ENCODE results near the gene ULBP1. TPM values are rescaled to one million over a fixed set of nuclear protein-coding genes. Genes with fewer than 3 reads are reported as not detected.
"Not testable (repeated sequence)": the region's sequence is repeated elsewhere in the genome, so short reads cannot be mapped to it uniquely, and the experiment has no call there.

Gene ULBP1
- polyA plus RNA-seq (2013, experiment 1 of 4), result 2.1 TPM
- 1.4 TPM for polyA plus RNA-seq (2013, experiment 2 of 4)
- 2.0 TPM for polyA plus RNA-seq (2013, experiment 3 of 4)
- polyA plus RNA-seq (2013, experiment 4 of 4), result 2.1 TPM

- 1% methylated on average over 69 of the region's 69 CpGs for WGBS, 2 experiments
- H3K27ac ChIP-seq (ENCODE audit: insufficient read depth, low read depth, low read length, poor library complexity, severe bottlenecking), result peak within 1 kb of the TSS; percentile 58
- no peaks in the 10 kb centered on the region for H3K9me3 ChIP-seq (ENCODE audit: control insufficient read depth, low read length)
- H3K4me3 ChIP-seq (ENCODE audit: insufficient read depth, low read depth, low read length), result peak within 1 kb of the TSS; percentile 50
- no peaks in the 10 kb centered on the region for H3K4me1 ChIP-seq (ENCODE audit: control insufficient read depth, insufficient read depth, low read length)
- no peaks in the 10 kb centered on the region for H3K36me3 ChIP-seq (ENCODE audit: control insufficient read depth, insufficient read depth, low read length)
- H3K27me3 ChIP-seq (ENCODE audit: control insufficient read depth, insufficient read depth, low read length, poor library complexity, severe bottlenecking), result peaks cover 98% of the 10 kb centered on the region
Measured at GRCh38 chr6:149963462-149964307, at the start of gene ULBP1. ULBP1 (plus strand) TSS chr6:149963943; CDS start chr6:149964050, 107 bp downstream.

GRCh38 chr6:149915970-149916865, 47.5 kb upstream of the ULBP1 start:
- H3K9me3 ChIP-seq (ENCODE audit: control insufficient read depth, low read length), result no peaks in the 10 kb centered on the region
- H3K4me3 ChIP-seq (ENCODE audit: insufficient read depth, low read depth, low read length), result no peak overlapping the region
- H3K4me1 ChIP-seq (ENCODE audit: control insufficient read depth, insufficient read depth, low read length), result no peaks in the 10 kb centered on the region
- H3K27ac ChIP-seq (ENCODE audit: insufficient read depth, low read depth, low read length, poor library complexity, severe bottlenecking), result no peak overlapping the region
- H3K27me3 ChIP-seq (ENCODE audit: control insufficient read depth, insufficient read depth, low read length, poor library complexity, severe bottlenecking), result peaks cover 31% of the 10 kb centered on the region
- 89 to 91% methylated on average over 10 of the region's 10 CpGs for WGBS, 2 experiments
- no peaks in the 10 kb centered on the region for H3K36me3 ChIP-seq (ENCODE audit: control insufficient read depth, insufficient read depth, low read length)

- Histone ChIP-seq H3K9me3 (ENCODE audit: control insufficient read depth, low read length) (no peaks in the 10 kb centered on the region), H3K4me1 (ENCODE audit: control insufficient read depth, insufficient read depth, low read length) (no peaks in the 10 kb centered on the region)
- 84 to 90% methylated on average over 2 of the region's 2 CpGs for WGBS, 2 experiments
Measured at GRCh38 chr6:149917679-149918078, 46.1 kb upstream of the ULBP1 start.

GRCh38 chr6:149918151-149918905, 45.4 kb upstream of the ULBP1 start:
- H3K27me3 ChIP-seq (ENCODE audit: control insufficient read depth, insufficient read depth, low read length, poor library complexity, severe bottlenecking), result peaks cover 52% of the 10 kb centered on the region

More at GRCh38 chr6:149917679-149918078, 46.1 kb upstream of the ULBP1 start:
- no peaks in the 10 kb centered on the region for H3K36me3 ChIP-seq (ENCODE audit: control insufficient read depth, insufficient read depth, low read length)
- peaks cover 45% of the 10 kb centered on the region for H3K27me3 ChIP-seq (ENCODE audit: control insufficient read depth, insufficient read depth, low read length, poor library complexity, severe bottlenecking)
- no peak overlapping the region for H3K4me3 ChIP-seq (ENCODE audit: insufficient read depth, low read depth, low read length)
- H3K27ac ChIP-seq (ENCODE audit: insufficient read depth, low read depth, low read length, poor library complexity, severe bottlenecking), result no peak overlapping the region

GRCh38 chr6:149919126-149919833, 44.5 kb upstream of the ULBP1 start:
- 85% methylated on average over 8 to 9 of the region's 11 CpGs for WGBS, 2 experiments
- not testable (repeated sequence) for H3K4me3 ChIP-seq (ENCODE audit: insufficient read depth, low read depth, low read length); H3K4me1 ChIP-seq (ENCODE audit: control insufficient read depth, insufficient read depth, low read length); H3K27ac ChIP-seq (ENCODE audit: insufficient read depth, low read depth, low read length, poor library complexity, severe bottlenecking); H3K9me3 ChIP-seq (ENCODE audit: control insufficient read depth, low read length); H3K36me3 ChIP-seq (ENCODE audit: control insufficient read depth, insufficient read depth, low read length)
- peaks cover 55% of the 10 kb centered on the region for H3K27me3 ChIP-seq (ENCODE audit: control insufficient read depth, insufficient read depth, low read length, poor library complexity, severe bottlenecking)

More at GRCh38 chr6:149918151-149918905, 45.4 kb upstream of the ULBP1 start:
- Histone ChIP-seq H3K9me3 (ENCODE audit: control insufficient read depth, low read length) (no peaks in the 10 kb centered on the region), H3K4me1 (ENCODE audit: control insufficient read depth, insufficient read depth, low read length) (peaks cover 2% of the 10 kb centered on the region), H3K36me3 (ENCODE audit: control insufficient read depth, insufficient read depth, low read length) (no peaks in the 10 kb centered on the region), H3K27ac (ENCODE audit: insufficient read depth, low read depth, low read length, poor library complexity, severe bottlenecking) (no peak overlapping the region), H3K4me3 (ENCODE audit: insufficient read depth, low read depth, low read length) (no peak overlapping the region)
- 78 to 81% methylated on average over 6 of the region's 6 CpGs for WGBS, 2 experiments

GRCh38 chr6:149919834-149920225, 43.9 kb upstream of the ULBP1 start:
- no peaks in the 10 kb centered on the region for H3K36me3 ChIP-seq (ENCODE audit: control insufficient read depth, insufficient read depth, low read length)
- H3K27me3 ChIP-seq (ENCODE audit: control insufficient read depth, insufficient read depth, low read length, poor library complexity, severe bottlenecking), result peaks cover 60% of the 10 kb centered on the region
- H3K4me3 ChIP-seq (ENCODE audit: insufficient read depth, low read depth, low read length), result no peak overlapping the region
- H3K9me3 ChIP-seq (ENCODE audit: control insufficient read depth, low read length), result no peaks in the 10 kb centered on the region
- WGBS, 2 experiments, result 74 to 76% methylated on average over 4 of the region's 4 CpGs
- no peak overlapping the region for H3K27ac ChIP-seq (ENCODE audit: insufficient read depth, low read depth, low read length, poor library complexity, severe bottlenecking)
- H3K4me1 ChIP-seq (ENCODE audit: control insufficient read depth, insufficient read depth, low read length), result peaks cover 4% of the 10 kb centered on the region

- no peaks in the 10 kb centered on the region for H3K9me3 ChIP-seq (ENCODE audit: control insufficient read depth, low read length)
- H3K4me3 ChIP-seq (ENCODE audit: insufficient read depth, low read depth, low read length), result no peak overlapping the region
- peaks cover 72% of the 10 kb centered on the region for H3K27me3 ChIP-seq (ENCODE audit: control insufficient read depth, insufficient read depth, low read length, poor library complexity, severe bottlenecking)
- H3K27ac ChIP-seq (ENCODE audit: insufficient read depth, low read depth, low read length, poor library complexity, severe bottlenecking), result no peak overlapping the region
- 82 to 87% methylated on average over 6 of the region's 6 CpGs for WGBS, 2 experiments
- peaks cover 9% of the 10 kb centered on the region for H3K4me1 ChIP-seq (ENCODE audit: control insufficient read depth, insufficient read depth, low read length)
- H3K36me3 ChIP-seq (ENCODE audit: control insufficient read depth, insufficient read depth, low read length), result no peaks in the 10 kb centered on the region
Measured at GRCh38 chr6:149921361-149921760, 42.4 kb upstream of the ULBP1 start.

GRCh38 chr6:149922091-149922490, 41.7 kb upstream of the ULBP1 start:
- H3K4me3 ChIP-seq (ENCODE audit: insufficient read depth, low read depth, low read length); H3K9me3 ChIP-seq (ENCODE audit: control insufficient read depth, low read length); H3K27ac ChIP-seq (ENCODE audit: insufficient read depth, low read depth, low read length, poor library complexity, severe bottlenecking); H3K4me1 ChIP-seq (ENCODE audit: control insufficient read depth, insufficient read depth, low read length); H3K36me3 ChIP-seq (ENCODE audit: control insufficient read depth, insufficient read depth, low read length): not testable (repeated sequence)
- peaks cover 77% of the 10 kb centered on the region for H3K27me3 ChIP-seq (ENCODE audit: control insufficient read depth, insufficient read depth, low read length, poor library complexity, severe bottlenecking)
- WGBS, 2 experiments, result 18 to 22% methylated on average over 5 of the region's 5 CpGs

- 0 to 1% methylated on average over 40 of the region's 40 CpGs for WGBS, 2 experiments
- Histone ChIP-seq H3K9me3 (ENCODE audit: control insufficient read depth, low read length) (no peaks in the 10 kb centered on the region), H3K27me3 (ENCODE audit: control insufficient read depth, insufficient read depth, low read length, poor library complexity, severe bottlenecking) (peaks cover 77% of the 10 kb centered on the region)
Measured at GRCh38 chr6:149922642-149923326, 41.0 kb upstream of the ULBP1 start, which contains the start of gene RAET1G. RAET1G (minus strand) TSS chr6:149923121; CDS start chr6:149923010, 111 bp downstream.

More at GRCh38 chr6:149922642-149923326, 41.0 kb upstream of the ULBP1 start, which contains the start of gene RAET1G:
- Histone ChIP-seq H3K4me3 (ENCODE audit: insufficient read depth, low read depth, low read length) (peak within 1 kb of the TSS; percentile 41), H3K27ac (ENCODE audit: insufficient read depth, low read depth, low read length, poor library complexity, severe bottlenecking) (no peak within 1 kb of the TSS), H3K4me1 (ENCODE audit: control insufficient read depth, insufficient read depth, low read length) (peaks cover 9% of the 10 kb centered on the region), H3K36me3 (ENCODE audit: control insufficient read depth, insufficient read depth, low read length) (no peaks in the 10 kb centered on the region)

Data from ectodermal cell (in vitro differentiated cells).